NCI-H748 treated with DMSO at 0.1 percent for 48 hours (cell line): ENCODE results near the gene CREBBP.

Source experiments
- DNase-seq: peaks from one replicate; lab custom pipeline; 2025; lab: John Stamatoyannopoulos, UW

CREBBP gene

GRCh38 chr16:3797904-3798811 lies 82.4 kb downstream of the CREBBP start:
- no peak for DNase-seq

- DNase-seq, result no peak
Observed at GRCh38 chr16:3797473-3797872, 83.0 kb downstream of the CREBBP start.

DNA sequence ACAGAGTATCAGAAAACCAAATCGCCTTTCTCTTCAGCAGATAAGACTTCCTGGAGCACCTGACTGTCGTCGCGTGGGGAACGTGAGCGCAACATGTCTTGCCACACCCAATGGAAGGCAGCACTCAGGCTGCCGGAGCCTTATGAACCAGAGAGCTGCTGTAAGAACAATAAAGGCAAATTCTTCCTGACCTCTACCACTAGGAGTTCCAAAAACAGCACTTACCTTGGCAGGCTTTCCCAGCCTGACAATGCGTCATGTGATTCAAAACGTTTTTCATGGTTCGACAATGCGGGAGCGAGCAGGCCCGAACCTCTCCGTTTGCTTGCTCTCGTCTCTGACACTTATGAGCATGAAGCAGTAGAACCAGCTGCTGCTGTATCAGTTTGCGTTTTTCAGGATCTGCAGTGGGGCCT lies 87.3 kb downstream of the CREBBP start:
- no peak for DNase-seq

DNA sequence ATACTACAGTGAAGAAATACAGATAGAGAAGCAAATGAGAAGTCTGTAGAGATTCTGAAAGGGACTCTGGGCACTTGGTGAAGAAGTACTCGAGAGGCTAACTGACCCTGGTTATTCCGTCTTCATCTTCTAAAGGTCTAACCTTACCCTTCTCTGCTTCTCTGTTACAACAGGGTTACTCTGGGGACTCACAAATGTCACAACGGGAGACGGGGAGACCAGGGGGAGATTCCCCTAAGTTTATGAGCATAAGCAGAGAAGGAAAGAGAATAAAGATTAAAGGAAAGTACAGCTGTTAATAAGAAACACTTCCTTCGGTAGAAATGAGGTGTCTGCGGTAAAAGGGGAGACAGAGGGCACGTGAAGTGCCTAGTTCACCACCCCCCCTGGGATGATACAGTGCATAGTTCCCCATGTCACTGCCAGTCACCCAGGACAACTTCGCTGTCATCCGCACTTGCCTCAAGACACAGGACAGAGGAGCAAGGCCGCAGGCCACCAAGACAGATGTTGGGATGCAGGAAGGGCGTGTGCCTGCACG lies 88.0 kb downstream of the CREBBP start:
- no peak for DNase-seq

GRCh38 chr16:3791701-3792100 lies 88.8 kb downstream of the CREBBP start:
- DNase-seq, result no peak

DNA sequence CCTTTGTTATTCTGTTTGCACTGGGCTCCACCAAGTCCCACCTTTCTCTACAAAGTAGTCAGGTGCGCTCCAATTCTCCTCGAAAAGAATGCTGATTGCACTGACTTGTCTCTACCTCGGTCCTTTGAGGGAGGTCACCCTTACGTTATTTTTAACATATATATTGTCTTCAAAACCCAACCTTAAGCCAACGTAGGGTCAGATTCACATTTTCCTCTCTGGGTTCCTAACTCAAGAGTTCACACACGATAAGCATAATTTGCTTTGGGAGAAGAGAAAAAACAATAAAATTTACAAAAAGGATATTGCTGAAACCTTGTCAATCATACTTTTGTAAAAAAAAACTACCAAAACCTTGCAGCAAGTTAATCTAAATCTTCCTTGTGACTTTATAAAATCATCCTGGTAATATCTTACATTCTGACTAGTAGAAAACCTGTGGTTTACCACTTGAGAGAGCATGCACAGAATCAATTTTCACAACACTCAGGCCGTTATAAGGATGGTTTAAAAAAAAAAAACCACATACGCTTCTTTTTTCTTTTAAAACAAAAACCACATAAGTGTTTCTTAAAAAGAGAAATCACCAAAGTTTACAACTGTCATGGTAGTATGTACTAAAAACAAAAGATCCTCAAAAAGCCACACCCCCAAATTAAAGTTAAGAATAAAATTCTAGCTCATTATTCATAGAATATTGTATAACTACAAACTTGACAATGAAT lies 91.0 kb downstream of the CREBBP start:
- no peak for DNase-seq

- no peak for DNase-seq
Observed at GRCh38 chr16:3788711-3789374, 91.7 kb downstream of the CREBBP start.

DNA sequence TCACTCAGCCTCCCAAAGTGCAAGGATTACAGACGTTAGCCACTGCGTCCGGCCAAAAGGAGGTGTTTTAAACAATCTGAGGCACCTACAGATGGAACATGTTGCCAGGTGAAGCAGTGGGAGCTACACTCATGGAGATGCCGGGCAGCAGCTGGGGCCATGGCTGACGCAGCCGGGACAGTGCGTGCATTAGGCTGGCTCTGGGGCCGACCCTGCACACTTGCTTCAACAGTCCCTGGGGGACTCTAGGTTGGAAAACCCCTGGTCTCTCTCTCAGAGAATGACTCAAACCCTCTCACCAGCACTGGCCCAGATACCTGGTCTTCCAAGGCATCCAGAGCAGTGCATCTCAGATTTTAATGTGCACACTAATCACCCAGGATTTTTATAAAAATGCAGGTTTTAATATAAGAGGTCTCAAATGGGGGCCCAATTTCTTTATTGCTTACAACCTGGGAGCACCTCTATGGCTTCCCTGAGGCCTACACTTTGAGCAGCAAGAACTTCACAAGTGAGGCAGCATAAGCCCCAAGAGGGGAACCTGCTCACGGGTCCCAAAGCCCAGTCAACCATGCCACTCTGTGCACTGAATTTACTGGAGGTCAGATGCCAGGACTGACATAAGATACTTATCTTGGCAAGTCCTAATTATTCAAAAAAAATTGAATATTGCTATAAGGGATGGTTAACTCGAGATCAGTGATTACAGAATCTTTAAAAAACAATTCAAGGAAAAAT lies 92.4 kb downstream of the CREBBP start:
- DNase-seq, result no peak

DNA sequence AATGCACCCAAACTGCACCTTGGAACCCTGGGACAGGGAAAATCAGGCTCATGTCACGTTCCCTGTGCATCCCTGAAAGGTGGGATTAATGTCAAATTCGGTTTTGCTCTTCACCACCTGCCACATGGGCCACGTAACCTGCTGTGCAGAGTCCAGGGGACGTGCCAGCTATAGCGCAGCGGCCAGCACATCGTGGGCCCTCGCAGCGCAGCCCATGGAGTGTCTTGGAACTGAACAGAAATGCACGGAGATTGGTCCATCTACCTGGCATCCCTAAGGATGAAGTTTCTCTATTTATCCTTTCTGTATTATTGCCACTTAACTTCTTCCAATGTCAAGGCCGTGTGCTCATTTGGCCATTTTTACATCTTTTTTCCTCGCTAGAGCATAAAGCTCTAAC lies 95.1 kb downstream of the CREBBP start:
- no peak for DNase-seq

- DNase-seq, result no peak
Observed at GRCh38 chr16:3783516-3783915, 97.0 kb downstream of the CREBBP start.

DNA sequence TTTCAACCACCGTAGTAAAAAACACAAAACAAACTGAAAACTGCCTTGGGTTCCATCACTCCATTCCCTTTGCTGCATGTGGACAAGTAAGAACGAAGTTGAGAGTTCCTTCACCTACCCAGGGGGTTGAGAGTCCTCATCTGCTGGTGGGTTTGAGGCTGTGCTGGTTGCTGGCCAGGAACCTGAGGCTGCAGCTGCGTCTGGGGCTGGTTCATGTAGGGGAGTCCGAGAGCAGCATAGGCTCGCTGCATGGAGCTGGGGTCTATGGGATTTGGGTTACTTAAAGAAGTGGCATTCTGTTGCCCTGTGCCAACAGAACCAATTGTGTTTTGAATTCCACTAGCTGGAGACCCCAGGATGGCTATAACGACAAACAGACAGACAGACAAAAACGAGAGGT lies 97.9 kb downstream of the CREBBP start:
- DNase-seq, result no peak

DNA sequence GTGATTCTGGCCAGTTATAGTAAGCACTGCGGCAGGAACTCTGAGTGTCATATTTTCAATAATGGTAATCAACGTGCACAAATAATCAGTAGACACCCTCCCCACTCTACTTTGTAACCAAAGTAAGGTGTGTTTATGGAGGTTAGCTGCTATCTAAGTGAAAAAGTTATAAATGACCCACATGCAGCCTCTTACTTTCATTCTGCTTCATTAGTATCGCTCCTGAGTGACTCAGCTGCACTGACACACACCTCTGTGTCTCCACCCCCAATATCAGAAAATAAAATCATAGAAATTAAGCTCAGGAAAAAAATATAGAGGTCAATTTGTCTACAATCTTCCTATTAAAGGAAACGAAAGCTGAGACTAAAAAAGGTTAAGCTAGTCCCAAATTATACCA lies 99.1 kb downstream of the CREBBP start:
- DNase-seq, result no peak

- no peak for DNase-seq
Observed at GRCh38 chr16:3780570-3780969, 99.9 kb downstream of the CREBBP start.

GRCh38 chr16:3776316-3776715 lies 104.2 kb downstream of the CREBBP start:
- no peak for DNase-seq

- DNase-seq, result no peak
Observed at GRCh38 chr16:3774819-3775218, 105.7 kb downstream of the CREBBP start.

- DNase-seq, result no peak
Observed at GRCh38 chr16:3774156-3774767, 106.3 kb downstream of the CREBBP start.

DNA sequence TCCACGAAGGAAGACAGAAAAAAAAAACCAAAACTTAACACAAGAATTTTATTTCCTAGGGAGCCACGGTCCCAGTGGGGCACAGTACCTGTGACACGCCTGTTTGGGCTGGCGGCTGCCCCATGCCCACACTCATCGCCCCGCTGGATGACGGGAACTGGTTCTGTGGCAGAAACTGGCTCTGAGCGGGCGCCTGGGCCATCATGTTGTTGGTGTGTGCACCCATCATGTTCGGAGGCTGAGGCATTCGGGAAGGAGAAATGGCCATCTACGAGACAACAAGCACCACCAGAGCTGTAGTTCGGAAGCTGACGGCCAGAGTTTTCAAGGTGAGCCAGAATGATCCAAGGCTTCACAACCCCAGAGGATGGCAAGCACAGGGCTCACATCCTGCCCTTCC lies 106.8 kb downstream of the CREBBP start:
- no peak for DNase-seq

DNA sequence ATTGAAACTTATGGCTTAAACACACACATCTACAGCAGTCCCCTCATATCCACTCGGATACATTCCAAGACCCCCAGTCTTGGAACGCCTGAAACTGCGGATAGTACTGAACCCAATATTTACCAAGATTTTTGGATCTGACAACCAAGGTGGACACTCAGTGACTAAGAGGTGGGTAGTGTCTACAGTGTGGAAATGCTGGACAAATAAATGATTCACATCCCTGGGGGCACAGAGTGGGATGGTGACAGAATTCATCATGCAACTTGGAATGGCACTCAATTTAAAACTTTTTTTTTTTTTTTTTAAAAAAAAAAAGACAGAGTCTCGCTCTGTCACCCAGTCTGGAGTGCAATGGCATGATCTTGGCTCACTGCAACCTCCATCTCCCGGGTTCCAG lies 109.0 kb downstream of the CREBBP start:
- DNase-seq, result no peak

GRCh38 chr16:3770530-3770929 lies 110.0 kb downstream of the CREBBP start:
- no peak for DNase-seq

DNA sequence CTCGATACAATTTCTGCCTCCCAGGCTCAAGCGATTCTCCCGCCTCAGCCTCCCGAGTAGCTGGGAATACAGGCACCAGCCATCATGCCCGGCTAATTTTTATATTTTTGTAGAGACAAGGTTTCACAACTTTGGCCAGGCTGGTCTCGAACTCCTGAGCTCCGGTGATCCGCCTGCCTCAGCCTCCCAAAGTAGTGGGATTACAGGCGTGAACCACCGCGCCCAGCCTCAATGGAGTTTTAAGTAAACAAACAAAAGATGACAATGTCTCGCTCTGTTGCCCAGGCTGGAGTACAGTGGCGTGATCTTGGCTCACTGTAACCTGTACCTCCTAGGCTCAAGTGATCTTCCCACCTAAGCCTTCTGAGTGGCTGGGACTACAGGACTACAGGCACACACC lies 110.6 kb downstream of the CREBBP start:
- DNase-seq, result no peak

DNA sequence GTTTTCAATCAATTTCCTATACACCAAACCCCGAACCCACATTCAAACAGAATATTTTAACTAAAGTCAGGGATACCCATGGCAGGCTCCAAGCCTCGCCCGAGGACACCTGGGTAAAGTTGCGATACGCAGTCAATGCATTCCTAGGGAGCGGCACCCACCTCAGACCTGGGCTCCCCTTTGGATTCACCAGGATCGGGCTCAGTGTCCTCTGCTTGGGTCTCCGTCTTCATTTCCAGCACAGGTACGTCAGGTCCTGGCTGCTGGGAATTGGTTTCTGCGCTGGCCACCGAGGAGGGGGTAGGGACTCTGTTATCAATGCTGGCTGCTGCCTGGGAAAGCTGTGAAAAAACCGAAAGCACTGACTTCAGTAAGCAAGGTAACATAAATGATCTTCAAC lies 111.5 kb downstream of the CREBBP start:
- DNase-seq, result no peak
